Karpas-422 (cell line): ENCODE results near the gene TUBB. TPM values are rescaled to one million over a fixed set of nuclear protein-coding genes. Genes with fewer than 3 reads are reported as not detected.
A peak's percentile ranks its signal among the peaks of the same experiment; 100 is the strongest.
"Not testable (repeated sequence)": the region's sequence is repeated elsewhere in the genome, so short reads cannot be mapped to it uniquely, and the experiment has no call there.

ENCODE experiments used
- DNase-seq: peaks from one replicate; pipeline ENCODE4 v3.0.0-alpha.2; 2015
- H2AFZ ChIP-seq: fragments of 200-600 bp; sonication (generic); 2 replicates; pipeline ENCODE4 v1.6.1; 2014; ENCODE audit warnings: antibody characterized with exemption, low read length, mixed read lengths
- H3K27ac ChIP-seq: fragments of 200-600 bp; sonication (generic); 2 replicates; pipeline ENCODE4 v1.5.1; 2014; ENCODE audit warnings: mild to moderate bottlenecking, low read length, moderate library complexity
- H3K27me3 ChIP-seq: fragments of 200-600 bp; sonication (generic); 2 replicates; pipeline ENCODE4 v1.6.1; 2014; ENCODE audit warnings: low read length, mixed read lengths
- H3K36me3 ChIP-seq: fragments of 200-600 bp; sonication (generic); 2 replicates; pipeline ENCODE4 v1.6.1; 2014; ENCODE audit warnings: low read length, mixed read lengths; ENCODE audit not compliant: insufficient read depth
- H3K4me1 ChIP-seq: fragments of 200-600 bp; sonication (generic); 2 replicates; pipeline ENCODE4 v1.6.1; 2014; ENCODE audit warnings: mild to moderate bottlenecking, low read length, mixed read lengths
- H3K4me2 ChIP-seq: fragments of 200-600 bp; sonication (generic); 2 replicates; pipeline ENCODE4 v1.6.1; 2014; ENCODE audit warnings: low read length, low read depth, mild to moderate bottlenecking; ENCODE audit not compliant: poor library complexity, severe bottlenecking
- H3K4me3 ChIP-seq: fragments of 200-600 bp; sonication (generic); 2 replicates; pipeline ENCODE4 v1.5.1; 2014; ENCODE audit warnings: mild to moderate bottlenecking, antibody characterized with exemption, low read length, mixed read lengths
- H3K79me2 ChIP-seq: fragments of 200-600 bp; sonication (generic); 2 replicates; pipeline ENCODE4 v1.6.1; 2014; ENCODE audit warnings: mild to moderate bottlenecking, low read length, mixed read lengths
- H3K9ac ChIP-seq: fragments of 200-600 bp; sonication (generic); 2 replicates; pipeline ENCODE4 v1.6.0; 2014; ENCODE audit warnings: low read length
- H3K9me2 ChIP-seq: fragments of 200-600 bp; sonication (generic), shearing (Covaris generic); replicated peaks from 2 replicates; pipeline ENCODE4 v1.6.0; 2014; ENCODE audit warnings: mild to moderate bottlenecking, low read length, moderate library complexity; ENCODE audit not compliant: insufficient read depth
- H3K9me3 ChIP-seq: fragments of 300-700, 200-600 bp; sonication (generic); 2 replicates; pipeline ENCODE4 v1.6.1; 2014; ENCODE audit warnings: low read length, mixed read lengths
- H4K20me1 ChIP-seq: fragments of 200-600 bp; sonication (generic); 2 replicates; pipeline ENCODE4 v1.6.1; 2014; ENCODE audit warnings: mild to moderate bottlenecking, antibody characterized with exemption, low read length, low read depth; ENCODE audit not compliant: insufficient read depth
- total RNA-seq: library from RNA; depleted of rRNA; stranded (reverse); fragments of >200 nt; shearing (Covaris generic); gene quantifications from 2 replicates; pipeline ENCODE4 v1.2.3, GENCODE V29; 2014; ENCODE audit warnings: low replicate concordance

TUBB gene
- total RNA-seq, 1 experiment from 2014 or later: 427 TPM

DNA sequence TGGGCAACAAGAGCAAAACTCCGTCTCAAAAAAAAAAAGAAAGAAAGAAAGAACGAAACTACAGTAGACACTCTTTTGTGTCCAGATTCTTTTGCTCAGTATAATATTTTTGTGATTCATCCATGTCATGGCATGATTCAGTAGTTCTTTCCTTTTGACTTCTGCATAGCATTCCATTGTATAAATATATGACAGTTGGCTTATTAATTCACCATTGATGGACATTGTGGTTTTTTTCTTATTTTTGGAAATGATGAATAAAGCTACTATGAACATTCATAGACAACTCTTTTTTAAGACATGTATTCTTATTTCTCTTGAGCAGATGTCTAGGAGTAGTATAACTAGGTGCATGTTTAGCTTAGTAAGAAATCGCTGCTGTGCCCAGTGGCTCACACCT, 34.5 kb downstream of the TUBB start:
- Histone ChIP-seq H3K4me2 (no peak overlapping the region), H3K4me3 (no peak overlapping the region), H4K20me1 (no peaks in the 10 kb centered on the region), H3K27me3 (no peaks in the 10 kb centered on the region), H3K9me2 (no peaks in the 10 kb centered on the region), H3K79me2 (no peaks in the 10 kb centered on the region), H3K4me1 (no peaks in the 10 kb centered on the region), H3K9me3 (no peaks in the 10 kb centered on the region), H3K27ac (no peak overlapping the region), H2AFZ (no peak overlapping the region), H3K36me3 (no peaks in the 10 kb centered on the region), H3K9ac (no peak overlapping the region)
- no peak for DNase-seq

GRCh38 chr6:30756405-30757003, 36.4 kb downstream of the TUBB start:
- not testable (repeated sequence) for H3K4me3 ChIP-seq, H3K79me2 ChIP-seq, H3K4me2 ChIP-seq, H3K27me3 ChIP-seq, H4K20me1 ChIP-seq, DNase-seq, H2AFZ ChIP-seq, H3K27ac ChIP-seq, H3K36me3 ChIP-seq, H3K9ac ChIP-seq, H3K9me2 ChIP-seq, H3K4me1 ChIP-seq, H3K9me3 ChIP-seq

GRCh38 chr6:30757261-30757904, 37.2 kb downstream of the TUBB start:
- no peaks in the 10 kb centered on the region for H3K79me2 ChIP-seq
- H3K27ac ChIP-seq: no peak overlapping the region
- no peaks in the 10 kb centered on the region for H3K9me3 ChIP-seq
- no peaks in the 10 kb centered on the region for H3K9me2 ChIP-seq
- H2AFZ ChIP-seq: no peak overlapping the region
- H3K27me3 ChIP-seq: no peaks in the 10 kb centered on the region
- no peak overlapping the region for H3K9ac ChIP-seq
- no peaks in the 10 kb centered on the region for H3K4me1 ChIP-seq
- H3K4me2 ChIP-seq: no peak overlapping the region
- no peaks in the 10 kb centered on the region for H3K36me3 ChIP-seq
- H3K4me3 ChIP-seq: no peak overlapping the region
- DNase-seq: peak; percentile 30
- no peaks in the 10 kb centered on the region for H4K20me1 ChIP-seq

DNA sequence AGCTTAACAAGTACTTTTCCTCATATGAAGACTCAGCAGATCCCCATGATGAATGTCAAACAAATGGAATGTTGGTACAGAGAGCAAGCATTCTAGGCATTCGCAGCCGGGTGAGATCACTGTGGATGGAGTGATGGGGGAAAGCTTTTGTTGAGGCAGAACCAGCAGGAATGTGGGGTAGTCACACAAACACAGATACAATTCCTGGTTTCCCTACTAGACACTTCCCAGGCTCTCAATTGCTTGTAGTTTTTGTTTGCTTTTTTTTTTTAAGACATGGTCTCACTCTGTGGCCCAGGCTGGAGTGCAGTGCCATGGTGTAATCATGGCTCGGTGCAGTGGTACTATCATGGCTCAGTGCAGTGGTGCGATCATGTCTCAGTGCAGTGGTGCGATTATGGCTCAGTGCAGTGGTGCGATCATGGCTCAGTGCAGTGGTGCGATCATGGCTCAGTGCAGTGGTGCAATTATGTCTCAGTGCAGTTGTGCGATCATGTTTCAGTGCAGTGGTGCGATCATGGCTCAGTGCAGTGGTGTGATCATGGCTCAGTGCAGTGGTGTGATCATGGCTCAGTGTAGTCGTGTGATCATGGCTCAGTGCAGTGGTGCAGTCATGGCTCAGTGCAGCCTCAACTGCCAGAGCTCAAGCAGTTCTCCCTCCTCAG, 39.6 kb downstream of the TUBB start:
- no peaks in the 10 kb centered on the region for H3K4me1 ChIP-seq
- no peaks in the 10 kb centered on the region for H3K9me2 ChIP-seq
- no peaks in the 10 kb centered on the region for H3K79me2 ChIP-seq
- H3K27me3 ChIP-seq: no peaks in the 10 kb centered on the region
- no peak overlapping the region for H3K9ac ChIP-seq
- H3K4me2 ChIP-seq: no peak overlapping the region
- H3K4me3 ChIP-seq: no peak overlapping the region
- H3K27ac ChIP-seq: no peak overlapping the region
- no peak overlapping the region for H2AFZ ChIP-seq
- H3K36me3 ChIP-seq: no peaks in the 10 kb centered on the region
- no peaks in the 10 kb centered on the region for H4K20me1 ChIP-seq
- H3K9me3 ChIP-seq: no peaks in the 10 kb centered on the region
- peak; percentile 27 for DNase-seq

- H3K27me3 ChIP-seq: no peaks in the 10 kb centered on the region
- no peak overlapping the region for H3K27ac ChIP-seq
- no peaks in the 10 kb centered on the region for H3K4me1 ChIP-seq
- no peaks in the 10 kb centered on the region for H3K79me2 ChIP-seq
- H3K9me3 ChIP-seq: no peaks in the 10 kb centered on the region
- no peaks in the 10 kb centered on the region for H3K9me2 ChIP-seq
- H3K36me3 ChIP-seq: no peaks in the 10 kb centered on the region
- peak; percentile 9 for DNase-seq
- H4K20me1 ChIP-seq: no peaks in the 10 kb centered on the region
- no peak overlapping the region for H3K9ac ChIP-seq
- no peak overlapping the region for H2AFZ ChIP-seq
- no peak overlapping the region for H3K4me3 ChIP-seq
- no peak overlapping the region for H3K4me2 ChIP-seq
These were observed 40.4 kb downstream of the TUBB start for GRCh38 chr6:30760549-30760948.

- H4K20me1 ChIP-seq: no peaks in the 10 kb centered on the region
- H3K4me1 ChIP-seq: no peaks in the 10 kb centered on the region
- no peak overlapping the region for H3K4me3 ChIP-seq
- no peak overlapping the region for H3K9ac ChIP-seq
- no peaks in the 10 kb centered on the region for H3K9me2 ChIP-seq
- no peaks in the 10 kb centered on the region for H3K79me2 ChIP-seq
- no peak overlapping the region for H3K27ac ChIP-seq
- DNase-seq: peak; percentile 32
- H3K36me3 ChIP-seq: no peaks in the 10 kb centered on the region
- H3K27me3 ChIP-seq: no peaks in the 10 kb centered on the region
- no peak overlapping the region for H3K4me2 ChIP-seq
- H2AFZ ChIP-seq: no peak overlapping the region
- H3K9me3 ChIP-seq: no peaks in the 10 kb centered on the region
These were observed 41.8 kb downstream of the TUBB start for GRCh38 chr6:30761791-30762429.

GRCh38 chr6:30763155-30763617, 43.0 kb downstream of the TUBB start:
- no peak overlapping the region for H3K4me3 ChIP-seq
- no peaks in the 10 kb centered on the region for H3K4me1 ChIP-seq
- H4K20me1 ChIP-seq: no peaks in the 10 kb centered on the region
- H3K27ac ChIP-seq: no peak overlapping the region
- no peaks in the 10 kb centered on the region for H3K27me3 ChIP-seq
- no peak overlapping the region for H3K9ac ChIP-seq
- no peaks in the 10 kb centered on the region for H3K9me2 ChIP-seq
- no peaks in the 10 kb centered on the region for H3K9me3 ChIP-seq
- no peaks in the 10 kb centered on the region for H3K79me2 ChIP-seq
- H3K4me2 ChIP-seq: no peak overlapping the region
- no peaks in the 10 kb centered on the region for H3K36me3 ChIP-seq
- no peak overlapping the region for H2AFZ ChIP-seq
- peak; percentile 15 for DNase-seq
